GM06990 (cell line): Measurements from ENCODE around the gene CFAP68.

Experiments used
- DNase-seq: peaks from one replicate; pipeline ENCODE4 v3.0.0-alpha.2; 2011; ENCODE audit not compliant: insufficient read length; ENCODE audit errors: extremely low read depth
- H3K27me3 ChIP-seq: replicated peaks from 2 replicates; pipeline ENCODE4 v1.6.0; 2011; ENCODE audit warnings: low read length; ENCODE audit not compliant: control insufficient read depth, insufficient read depth
- H3K36me3 ChIP-seq: 2 replicates; pipeline ENCODE4 v1.5.1; 2011; ENCODE audit warnings: low read length; ENCODE audit not compliant: control insufficient read depth, insufficient read depth
- H3K4me3 ChIP-seq: replicated peaks from 2 replicates; pipeline ENCODE4 v1.5.1; 2011; ENCODE audit warnings: low read depth, mild to moderate bottlenecking, control low read depth, low read length
- CTCF ChIP-seq: IDR thresholded peaks from 2 replicates; pipeline ENCODE4 v1.5.1; 2011; ENCODE audit warnings: low read length, control low read depth, mild to moderate bottlenecking, inconsistent platforms; ENCODE audit not compliant: insufficient read depth, poor library complexity, severe bottlenecking

Gene CFAP68

GRCh38 chr11:111916768-111917167 is 37.4 kb downstream of the CFAP68 start:
- Histone ChIP-seq H3K36me3 (no peaks in the 10 kb centered on the region), H3K27me3 (no peaks in the 10 kb centered on the region; the same call in 1 of the 2 replicates), H3K4me3 (no peak overlapping the region)
- no peak for DNase-seq
- no peak for TF ChIP-seq CTCF

DNA sequence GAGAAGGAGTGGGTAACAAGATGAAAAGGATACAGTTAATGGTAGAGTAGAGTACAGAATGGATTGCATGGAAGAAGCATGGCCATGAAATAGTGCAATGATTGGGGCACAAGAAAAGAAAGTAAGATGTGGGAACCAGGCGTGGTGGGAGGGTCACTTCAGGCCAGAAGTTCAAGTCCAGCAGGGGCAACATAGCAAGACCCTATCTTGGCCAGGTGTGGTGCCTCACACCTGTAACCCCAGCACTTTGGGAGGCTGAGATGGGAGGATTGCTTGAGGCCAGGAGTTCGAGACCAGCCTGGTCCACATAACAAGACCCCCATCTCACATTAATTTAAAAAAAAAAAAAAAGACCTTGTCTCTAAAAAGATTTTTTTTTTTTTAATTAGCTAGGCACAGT is 38.0 kb downstream of the CFAP68 start:
- no peak for DNase-seq
- TF ChIP-seq CTCF: no peak
- Histone ChIP-seq H3K4me3 (no peak overlapping the region), H3K36me3 (no peaks in the 10 kb centered on the region), H3K27me3 (no peaks in the 10 kb centered on the region)

DNA sequence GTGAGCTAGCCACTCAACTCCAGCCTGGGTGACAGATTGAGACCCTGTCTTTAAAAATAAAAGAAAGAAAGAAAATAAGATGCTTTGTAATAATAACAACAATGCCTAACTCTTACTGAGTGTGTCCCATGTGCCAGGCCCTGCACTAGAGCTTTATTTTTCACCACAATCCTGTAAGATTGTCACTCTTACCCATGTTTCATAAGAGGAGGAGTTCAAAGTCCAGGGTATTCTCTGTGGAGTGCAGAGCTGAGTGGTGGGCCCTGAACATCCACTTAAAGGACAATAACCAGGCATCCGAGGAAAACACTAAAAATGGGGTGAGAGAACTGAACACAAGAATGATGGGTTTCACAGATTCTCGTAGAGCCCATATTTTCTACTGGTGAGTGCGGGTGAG is 38.4 kb downstream of the CFAP68 start:
- H3K4me3 ChIP-seq: no peak overlapping the region
- no peaks in the 10 kb centered on the region for H3K27me3 ChIP-seq
- H3K36me3 ChIP-seq: no peaks in the 10 kb centered on the region
- DNase-seq: no peak
- TF ChIP-seq CTCF: no peak

GRCh38 chr11:111918390-111919256 is 39.3 kb downstream of the CFAP68 start, which contains the start of gene C11orf52:
C11orf52 (plus strand) TSS chr11:111918913; CDS start chr11:111918973, 60 bp downstream.
- Histone ChIP-seq H3K36me3 (no peaks in the 10 kb centered on the region), H3K27me3 (no peaks in the 10 kb centered on the region), H3K4me3 (no peak within 1 kb of the TSS)
- TF ChIP-seq CTCF: no peak
- no peak for DNase-seq

- no peaks in the 10 kb centered on the region for H3K36me3 ChIP-seq
- H3K27me3 ChIP-seq: no peaks in the 10 kb centered on the region
- TF ChIP-seq CTCF: no peak
- no peak for DNase-seq
- H3K4me3 ChIP-seq: no peak overlapping the region
Observed at GRCh38 chr11:111920908-111921307, 41.6 kb downstream of the CFAP68 start.
